IgD-negative memory B cell (primary cell): ENCODE data around the gene UBE2QL1. TPM values are rescaled to one million over a fixed set of nuclear protein-coding genes. Genes with fewer than 3 reads are reported as not detected.

Experiments
- H3K27ac Mint-ChIP-seq, 3 donors: one replicate each; pipeline ENCODE4 v1.8.0; 2020 to 2022; ENCODE audit warnings: mild to moderate bottlenecking in 3 of 3, mixed read lengths in 3 of 3, moderate library complexity in 1 of 3
- H3K27me3 Mint-ChIP-seq: one replicate; pipeline ENCODE4 v1.8.0; 2021; ENCODE audit warnings: mixed read lengths
- H3K36me3 Mint-ChIP-seq: one replicate; pipeline ENCODE4 v1.8.0; 2020; ENCODE audit warnings: mild to moderate bottlenecking, mixed read lengths
- H3K4me1 Mint-ChIP-seq, 3 donors: one replicate each; pipeline ENCODE4 v1.8.0; 2020 to 2022; ENCODE audit warnings: mixed read lengths in 3 of 3, mild to moderate bottlenecking in 1 of 3
- H3K4me3 Mint-ChIP-seq, 4 donors: one replicate each; pipeline ENCODE4 v1.8.0; 2020 to 2022; ENCODE audit warnings: mild to moderate bottlenecking in 4 of 4, mixed read lengths in 4 of 4, moderate library complexity in 3 of 4
- H3K9me3 Mint-ChIP-seq, 3 donors: one replicate each; pipeline ENCODE4 v1.8.0; 2020 to 2021; ENCODE audit warnings: mixed read lengths in 3 of 3, mild to moderate bottlenecking in 1 of 3
- polyA plus RNA-seq: library from polyadenylated mRNA; unstranded; fragments of 300-500 nt; fragmentation: Illumina TruSeq; gene quantifications from one replicate; pipeline ENCODE4 v1.2.3, GENCODE V29; 2021

Gene UBE2QL1
- polyA plus RNA-seq, 1 donor from 2014 or later = not detected

DNA sequence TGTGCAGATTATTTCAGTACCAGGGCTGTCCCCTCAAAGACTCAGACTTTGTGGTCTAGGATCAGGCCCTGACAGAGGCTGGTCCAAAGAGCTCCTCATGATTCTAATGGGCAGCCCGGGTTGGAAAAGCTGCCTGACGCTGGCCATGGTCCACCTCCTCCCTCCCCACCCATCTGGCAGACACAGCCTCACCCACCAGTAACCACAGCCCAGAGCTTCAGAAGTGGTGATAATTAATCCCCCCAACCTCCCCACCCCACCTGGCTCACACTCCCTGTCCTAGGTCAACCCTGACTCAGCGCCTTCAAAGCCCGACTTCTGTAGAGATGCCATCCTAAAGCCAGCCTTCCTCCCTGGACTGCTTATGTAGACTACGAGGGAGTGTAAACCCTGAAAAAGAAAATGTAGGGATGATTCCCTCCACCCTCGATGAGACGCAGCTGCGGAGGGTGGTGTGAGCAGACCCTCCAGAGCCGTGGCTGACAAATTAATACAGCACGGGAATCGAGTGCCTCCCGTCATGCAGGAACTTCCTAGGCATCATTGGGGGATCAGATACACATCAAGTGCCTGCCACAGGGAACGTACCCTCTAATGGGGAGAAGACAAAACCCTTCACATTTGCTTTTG is 7.0 kb downstream of the UBE2QL1 start:
- H3K27me3 Mint-ChIP-seq = peaks cover 33% of the 10 kb centered on the region
- no peaks in the 10 kb centered on the region for H3K36me3 Mint-ChIP-seq

GRCh38 chr5:6456766-6457370 is 8.2 kb downstream of the UBE2QL1 start:
- peaks cover 0 to 4% (median 0%) of the 10 kb centered on the region in 3 donors for H3K4me1 Mint-ChIP-seq
- H3K9me3 Mint-ChIP-seq = no peaks in the 10 kb centered on the region
- no peaks in the 10 kb centered on the region for H3K36me3 Mint-ChIP-seq
- no peak overlapping the region for H3K27ac Mint-ChIP-seq
- H3K4me3 Mint-ChIP-seq = no peak overlapping the region
- peaks cover 29% of the 10 kb centered on the region for H3K27me3 Mint-ChIP-seq

More for the DNA sequence above, 7.0 kb downstream of the UBE2QL1 start:
- H3K9me3 Mint-ChIP-seq = no peaks in the 10 kb centered on the region
- no peak overlapping the region for H3K27ac Mint-ChIP-seq
- H3K4me1 Mint-ChIP-seq = peaks cover 0 to 7% (median 3%) of the 10 kb centered on the region in 3 donors
- H3K4me3 Mint-ChIP-seq = peak overlapping the region in 1 of 4 donors; percentile 41

GRCh38 chr5:6457592-6457991 is 8.9 kb downstream of the UBE2QL1 start:
- Mint-ChIP-seq H3K4me3 (no peak overlapping the region), H3K27ac (no peak overlapping the region), H3K36me3 (no peaks in the 10 kb centered on the region), H3K4me1 (peaks cover 0 to 4% (median 0%) of the 10 kb centered on the region in 3 donors), H3K9me3 (no peaks in the 10 kb centered on the region), H3K27me3 (peaks cover 27% of the 10 kb centered on the region)

GRCh38 chr5:6458833-6459232 is 10.2 kb downstream of the UBE2QL1 start:
- peaks cover 17% of the 10 kb centered on the region for H3K27me3 Mint-ChIP-seq
- H3K9me3 Mint-ChIP-seq = no peaks in the 10 kb centered on the region
- H3K4me1 Mint-ChIP-seq = peaks cover 0 to 2% (median 0%) of the 10 kb centered on the region in 3 donors
- H3K4me3 Mint-ChIP-seq = no peak overlapping the region
- no peak overlapping the region for H3K27ac Mint-ChIP-seq
- H3K36me3 Mint-ChIP-seq = no peaks in the 10 kb centered on the region

GRCh38 chr5:6459896-6460295 is 11.2 kb downstream of the UBE2QL1 start:
- Mint-ChIP-seq H3K9me3 (no peaks in the 10 kb centered on the region), H3K36me3 (peaks cover 1% of the 10 kb centered on the region), H3K27me3 (peaks cover 8% of the 10 kb centered on the region), H3K4me1 (peaks cover 0 to 2% (median 0%) of the 10 kb centered on the region in 3 donors), H3K4me3 (no peak overlapping the region), H3K27ac (peak overlapping the region in 1 of 3 donors; percentile 39)

- H3K4me3 Mint-ChIP-seq = no peak overlapping the region
- no peaks in the 10 kb centered on the region for H3K9me3 Mint-ChIP-seq
- peaks cover 1% of the 10 kb centered on the region for H3K36me3 Mint-ChIP-seq
- H3K4me1 Mint-ChIP-seq = peaks cover 0 to 2% (median 0%) of the 10 kb centered on the region in 3 donors
- H3K27ac Mint-ChIP-seq = no peak overlapping the region
- peaks cover 10% of the 10 kb centered on the region for H3K27me3 Mint-ChIP-seq
Observed at GRCh38 chr5:6461006-6461405, 12.3 kb downstream of the UBE2QL1 start.

DNA sequence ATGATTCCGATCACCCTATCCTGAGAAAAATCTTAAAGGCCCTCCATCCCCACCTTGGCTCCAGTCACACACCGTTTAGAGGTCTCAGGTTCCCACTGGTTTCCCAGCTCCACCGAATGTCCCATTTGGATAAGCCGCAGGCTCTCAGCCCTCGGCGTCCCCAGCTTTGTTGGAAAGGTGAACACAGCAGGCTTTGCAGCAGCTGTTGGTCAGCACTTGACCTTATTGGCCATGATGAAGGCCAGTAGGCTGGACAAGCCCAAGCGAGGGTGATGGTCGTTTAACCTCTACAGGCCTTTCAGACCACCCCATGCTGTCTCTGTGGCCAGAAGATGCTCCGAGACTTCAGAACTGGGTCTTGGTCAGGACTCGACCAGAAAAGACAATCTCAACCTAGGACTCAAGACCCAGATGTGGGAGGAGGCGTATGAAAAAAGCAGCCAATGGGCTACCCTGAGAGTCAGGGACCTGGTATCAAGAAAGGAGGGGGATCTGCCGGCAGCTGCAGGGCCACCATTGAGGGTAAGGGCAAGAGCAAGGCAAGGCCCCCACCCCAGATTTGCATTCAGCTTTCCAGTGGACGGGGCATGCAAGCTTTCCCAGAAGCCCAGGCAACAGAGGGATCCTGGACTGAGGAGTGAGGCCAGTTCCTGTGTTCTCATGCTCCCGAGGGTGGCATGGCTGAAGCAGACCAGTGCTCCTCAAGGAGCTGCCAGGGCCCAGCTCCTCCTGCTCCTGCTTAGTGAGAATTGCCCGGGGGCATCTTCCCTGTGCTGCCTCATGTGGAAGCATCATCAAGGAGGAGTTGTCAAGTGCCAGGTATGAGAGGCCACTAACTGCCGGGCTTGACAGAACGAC is 13.4 kb downstream of the UBE2QL1 start:
- H3K27ac Mint-ChIP-seq = no peak overlapping the region

DNA sequence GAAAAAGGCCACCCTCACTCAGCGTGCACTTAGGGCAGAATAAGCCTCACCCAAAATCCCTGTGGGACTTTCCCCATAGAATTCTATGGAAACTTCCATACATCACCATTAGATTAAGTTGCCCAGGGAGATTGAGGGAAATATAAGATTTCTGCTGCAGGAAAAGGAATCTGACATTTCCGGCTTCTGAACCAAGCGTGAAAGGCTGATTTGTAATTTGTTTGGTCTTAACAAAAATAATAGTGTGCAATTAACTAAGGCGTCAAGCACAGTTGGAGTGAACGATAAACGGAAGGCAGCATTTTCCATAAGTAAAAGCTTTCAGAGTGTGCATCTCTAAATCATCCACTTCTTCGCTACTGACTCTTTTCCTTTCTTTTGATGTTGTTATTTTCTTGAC is 14.0 kb downstream of the UBE2QL1 start:
- Mint-ChIP-seq H3K36me3 (peaks cover 1% of the 10 kb centered on the region), H3K4me1 (no peaks in the 10 kb centered on the region), H3K27ac (no peak overlapping the region), H3K27me3 (peaks cover 7% of the 10 kb centered on the region), H3K9me3 (no peaks in the 10 kb centered on the region), H3K4me3 (no peak overlapping the region)

More for the DNA sequence above, 13.4 kb downstream of the UBE2QL1 start:
- peaks cover 1% of the 10 kb centered on the region for H3K36me3 Mint-ChIP-seq
- H3K9me3 Mint-ChIP-seq = no peaks in the 10 kb centered on the region
- peaks cover 0 to 2% (median 0%) of the 10 kb centered on the region in 3 donors for H3K4me1 Mint-ChIP-seq
- H3K27me3 Mint-ChIP-seq = peaks cover 8% of the 10 kb centered on the region
- H3K4me3 Mint-ChIP-seq = no peak overlapping the region

- Mint-ChIP-seq H3K27me3 (peaks cover 4% of the 10 kb centered on the region), H3K36me3 (peaks cover 1% of the 10 kb centered on the region)
Observed at GRCh38 chr5:6464441-6464840, 15.8 kb downstream of the UBE2QL1 start.

DNA sequence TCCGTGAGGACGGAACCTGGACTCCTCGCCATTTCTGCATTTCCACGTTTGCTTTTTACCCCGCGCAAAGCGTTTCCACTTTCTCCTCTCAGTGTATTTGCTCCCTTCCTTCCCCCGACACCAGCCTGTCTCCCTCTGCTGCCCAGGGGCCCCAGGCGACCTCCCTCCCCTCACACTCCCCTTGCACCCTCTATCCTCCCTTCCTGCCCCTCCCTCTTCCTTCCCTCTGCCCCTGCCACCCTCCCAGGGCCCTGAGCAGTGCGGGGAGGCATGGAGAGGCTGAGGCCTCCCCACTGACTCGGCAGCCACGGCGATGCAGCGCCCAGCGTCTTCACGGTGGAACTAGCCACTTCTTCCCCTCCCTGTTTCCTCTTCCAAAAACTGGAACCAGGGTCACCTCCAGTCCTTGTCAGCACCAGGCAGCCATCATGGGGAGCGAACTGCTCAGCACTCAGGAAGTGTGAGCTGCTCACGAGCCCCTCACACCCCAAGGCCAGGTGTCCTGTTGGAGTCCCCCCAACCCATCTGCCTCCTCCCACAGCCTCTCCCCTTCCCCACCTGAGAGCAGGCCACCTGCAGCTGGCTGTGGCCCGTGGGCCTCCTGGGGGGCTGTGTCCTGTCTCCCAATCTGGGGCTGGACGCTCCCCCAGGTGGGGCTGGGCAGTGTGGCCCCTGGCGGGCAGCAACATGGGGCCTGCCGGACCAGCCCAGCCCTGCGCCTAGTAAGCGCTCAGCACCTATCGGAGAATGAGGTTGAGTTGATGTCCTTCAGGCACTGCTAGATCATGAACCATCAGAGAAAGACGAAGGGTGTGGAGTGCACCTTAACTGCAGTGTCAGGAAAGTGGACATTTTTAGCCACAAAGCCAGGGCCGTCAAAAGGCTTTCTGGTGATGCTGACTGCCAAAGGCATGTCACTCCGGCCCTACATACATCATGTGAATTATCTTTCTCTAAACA is 17.5 kb downstream of the UBE2QL1 start:
- no peak overlapping the region for H3K4me3 Mint-ChIP-seq
- no peaks in the 10 kb centered on the region for H3K4me1 Mint-ChIP-seq
- H3K27ac Mint-ChIP-seq = no peak overlapping the region
- H3K27me3 Mint-ChIP-seq = peaks cover 6% of the 10 kb centered on the region
- H3K36me3 Mint-ChIP-seq = peaks cover 1% of the 10 kb centered on the region
- H3K9me3 Mint-ChIP-seq = no peaks in the 10 kb centered on the region

More at GRCh38 chr5:6464441-6464840, 15.8 kb downstream of the UBE2QL1 start:
- no peak overlapping the region for H3K27ac Mint-ChIP-seq
- no peaks in the 10 kb centered on the region for H3K9me3 Mint-ChIP-seq
- no peaks in the 10 kb centered on the region for H3K4me1 Mint-ChIP-seq
- no peak overlapping the region for H3K4me3 Mint-ChIP-seq

DNA sequence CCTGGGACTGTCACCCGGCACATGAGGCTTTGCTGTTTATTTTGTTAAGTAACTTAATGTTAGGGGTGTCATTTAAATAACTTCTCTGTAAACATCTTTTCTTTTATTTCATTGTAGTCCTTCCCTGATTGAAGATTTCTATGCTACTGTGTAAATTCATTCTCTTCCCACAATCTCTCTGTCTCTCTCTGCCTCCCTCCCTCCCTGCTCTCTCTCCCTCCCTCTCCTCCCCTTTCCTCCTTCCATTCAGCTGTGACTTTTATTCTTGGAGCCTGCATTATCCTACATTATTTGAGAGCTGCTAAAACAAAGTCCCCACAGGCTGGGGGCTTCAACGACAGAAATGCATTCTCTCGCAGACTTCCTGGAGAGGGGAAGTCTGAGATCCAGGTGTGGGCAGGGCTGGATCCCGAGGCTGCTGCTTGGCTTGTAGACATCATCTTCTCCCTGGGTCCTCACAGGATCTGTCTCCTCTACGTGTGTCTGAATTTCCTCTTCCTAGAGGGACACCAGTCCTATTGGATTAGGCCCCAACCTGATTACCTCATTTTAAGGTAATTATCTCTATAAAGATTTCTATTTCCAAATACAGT is 18.4 kb downstream of the UBE2QL1 start:
- Mint-ChIP-seq H3K36me3 (peaks cover 1% of the 10 kb centered on the region), H3K9me3 (no peaks in the 10 kb centered on the region), H3K27me3 (peaks cover 8% of the 10 kb centered on the region), H3K27ac (no peak overlapping the region), H3K4me1 (no peaks in the 10 kb centered on the region), H3K4me3 (no peak overlapping the region)

DNA sequence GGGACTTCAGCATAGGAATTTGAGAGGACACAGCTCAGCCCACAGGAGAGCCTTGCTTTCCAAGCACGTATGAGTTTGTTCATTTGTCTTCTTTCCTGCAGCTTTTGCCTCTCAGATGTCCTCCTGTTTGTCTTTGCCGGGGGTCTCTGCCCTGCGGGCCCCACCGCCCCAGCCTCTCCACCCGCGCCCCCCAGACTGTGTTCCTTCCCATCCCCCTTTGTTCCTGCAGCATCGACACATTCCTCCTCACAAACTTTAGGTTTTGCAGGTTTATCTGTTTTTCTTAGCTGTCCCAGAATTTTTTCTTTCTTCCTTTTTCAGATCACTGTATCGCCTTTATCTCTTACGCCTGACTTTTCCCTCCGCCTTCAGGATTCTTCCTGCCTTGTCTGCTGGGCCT is 18.9 kb downstream of the UBE2QL1 start:
- Mint-ChIP-seq H3K4me1 (no peaks in the 10 kb centered on the region), H3K9me3 (peaks cover 0 to 1% (median 0%) of the 10 kb centered on the region in 3 donors), H3K27ac (peak overlapping the region in 1 of 3 donors; percentile 57), H3K4me3 (no peak overlapping the region), H3K27me3 (peaks cover 9% of the 10 kb centered on the region), H3K36me3 (peaks cover 1% of the 10 kb centered on the region)

DNA sequence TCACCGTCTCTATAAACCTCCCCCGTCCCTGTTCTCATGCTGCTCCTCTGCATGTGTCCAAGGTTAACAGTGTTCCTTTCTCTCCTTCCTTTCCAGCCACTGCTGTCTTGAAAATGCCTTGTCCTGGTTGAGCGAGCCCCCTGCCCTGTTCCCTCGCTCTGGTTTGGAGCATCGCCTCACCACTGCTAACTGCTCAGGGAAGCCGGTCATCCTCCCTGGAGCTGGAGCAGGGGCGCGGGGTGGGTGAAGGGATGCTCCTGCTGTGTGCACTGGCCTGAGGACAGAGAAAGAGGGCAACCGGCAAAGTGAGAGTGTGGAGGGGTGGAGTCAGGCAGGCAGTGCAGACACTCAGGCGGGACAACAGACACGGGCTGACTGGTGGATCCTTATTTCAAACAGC is 19.4 kb downstream of the UBE2QL1 start:
- H3K4me3 Mint-ChIP-seq = no peak overlapping the region
- H3K36me3 Mint-ChIP-seq = peaks cover 1% of the 10 kb centered on the region
- peak overlapping the region in 1 of 3 donors; percentile 57 for H3K27ac Mint-ChIP-seq
- H3K9me3 Mint-ChIP-seq = peaks cover 0 to 4% (median 0%) of the 10 kb centered on the region in 3 donors
- no peaks in the 10 kb centered on the region for H3K4me1 Mint-ChIP-seq
- H3K27me3 Mint-ChIP-seq = peaks cover 14% of the 10 kb centered on the region

GRCh38 chr5:6468870-6469269 is 20.2 kb downstream of the UBE2QL1 start:
- peaks cover 1% of the 10 kb centered on the region for H3K36me3 Mint-ChIP-seq
- no peak overlapping the region for H3K27ac Mint-ChIP-seq
- no peak overlapping the region for H3K4me3 Mint-ChIP-seq
- H3K9me3 Mint-ChIP-seq = peaks cover 0 to 4% (median 0%) of the 10 kb centered on the region in 3 donors
- H3K27me3 Mint-ChIP-seq = peaks cover 14% of the 10 kb centered on the region
- no peaks in the 10 kb centered on the region for H3K4me1 Mint-ChIP-seq
